NOMO-1 (cell line): ENCODE data around the gene TSPEAR.
"Not testable (repeated sequence)": the region's sequence is repeated elsewhere in the genome, so short reads cannot be mapped to it uniquely, and the experiment has no call there.

ENCODE experiments used
- DNase-seq, 2 experiments: peaks; one replicate each; lab custom pipeline; 2025; ENCODE audit not compliant: unreplicated experiment in 2 of 2; lab: John Stamatoyannopoulos, UW

The TSPEAR gene

DNA sequence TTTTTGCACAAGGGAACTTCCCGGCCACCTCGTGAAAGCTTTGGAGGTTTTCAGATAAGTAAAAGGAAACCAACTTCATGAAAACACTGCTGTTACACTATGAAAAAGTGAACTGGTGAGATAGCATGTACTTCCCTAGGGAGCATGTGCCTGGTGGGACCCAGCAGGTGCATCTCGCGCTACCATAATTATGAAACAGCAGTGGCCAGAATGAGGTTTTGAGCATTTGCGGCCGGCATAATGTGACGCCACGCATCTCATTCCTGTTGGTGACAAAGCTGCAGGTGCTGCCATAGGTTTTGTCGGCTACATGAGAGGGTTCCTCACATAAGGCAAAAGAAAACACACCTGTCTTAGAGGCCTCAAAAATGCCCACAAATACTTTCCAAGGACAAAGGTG, 154.5 kb downstream of the TSPEAR start:
- no peak for DNase-seq

GRCh38 chr21:44555200-44555875, 156.0 kb downstream of the TSPEAR start:
- no peak for DNase-seq

DNA sequence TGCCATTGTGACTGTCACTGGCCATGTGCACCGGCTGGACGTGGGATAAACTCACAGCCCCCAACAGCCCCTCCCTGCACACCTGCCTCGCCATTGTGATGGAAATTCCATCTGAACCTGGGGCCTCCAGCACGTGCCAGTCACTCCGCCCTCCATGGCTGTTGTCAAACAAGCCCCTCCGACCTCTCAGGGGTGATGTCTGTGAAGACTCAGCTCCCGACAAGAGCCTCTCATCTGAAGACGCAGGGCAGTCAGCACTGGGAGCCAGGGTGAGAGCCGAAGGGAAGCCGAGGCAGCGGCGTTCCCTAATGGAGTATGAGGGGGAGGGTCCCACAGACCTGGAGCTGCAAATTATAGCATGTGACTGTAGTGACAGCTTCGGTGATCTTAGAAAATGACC, 158.7 kb downstream of the TSPEAR start:
- no peak for DNase-seq

DNA sequence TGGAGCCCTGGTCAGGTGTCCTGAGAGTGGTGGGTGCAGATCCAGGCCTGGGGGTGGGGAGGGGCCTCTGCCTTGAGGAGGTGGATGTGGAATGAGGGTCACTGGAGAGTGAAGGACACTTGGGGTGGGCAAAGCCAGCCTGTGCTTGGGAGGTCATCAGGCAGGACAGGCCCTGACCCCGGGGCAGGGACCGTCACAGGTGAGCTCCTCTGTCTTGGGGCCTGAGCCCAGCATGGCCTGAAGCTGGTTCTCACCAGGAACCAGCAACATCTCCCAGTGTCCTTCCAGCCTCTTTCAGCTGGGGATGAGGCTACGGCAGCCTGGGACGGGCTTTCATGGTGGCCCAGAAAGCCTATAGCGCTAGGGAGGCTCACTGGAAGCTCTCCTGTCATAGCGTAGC, 159.2 kb downstream of the TSPEAR start:
- DNase-seq, result no peak

DNA sequence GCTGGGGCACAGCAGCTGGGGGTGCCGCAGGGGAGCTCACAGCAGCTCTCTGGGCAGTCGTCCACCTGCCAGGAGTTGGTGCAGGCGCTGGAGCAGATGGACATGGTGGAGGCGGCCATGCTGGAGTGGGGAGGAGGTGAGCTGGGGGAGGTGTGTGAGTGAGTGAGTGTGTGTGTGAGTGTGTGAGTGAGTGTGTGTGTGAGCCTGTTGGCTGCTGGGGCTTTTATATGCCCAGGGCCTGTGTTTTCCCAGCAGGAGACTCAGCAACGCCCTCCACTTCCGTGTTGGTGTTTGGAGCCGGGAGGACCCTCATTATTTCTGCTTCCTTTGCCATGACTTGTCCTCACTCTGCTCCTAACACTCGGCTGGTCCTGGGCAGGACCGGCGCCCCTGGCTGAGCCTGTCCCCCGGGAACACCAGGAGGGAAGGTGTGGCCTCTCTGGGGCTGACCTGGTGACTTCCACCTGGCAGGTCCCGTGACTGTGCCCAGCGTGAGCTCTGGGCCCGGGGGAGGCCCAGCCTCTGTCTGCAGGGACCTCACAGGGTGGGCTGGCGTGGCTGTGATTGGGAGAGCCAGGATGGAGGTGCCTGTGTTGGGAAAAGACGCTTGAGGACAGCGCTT, 159.9 kb downstream of the TSPEAR start, which contains the start of gene KRTAP10-2:
Gene KRTAP10-2 (minus strand): TSS at position 166 of the 622 bp plus-strand sequence. CDS start 47 bp downstream, at position 119.
- DNase-seq, result no peak

- DNase-seq, result no peak
Measured at GRCh38 chr21:44550807-44551206, 160.6 kb downstream of the TSPEAR start.

- DNase-seq, result not testable (repeated sequence)
Measured at GRCh38 chr21:44550285-44550684, 161.1 kb downstream of the TSPEAR start.

DNA sequence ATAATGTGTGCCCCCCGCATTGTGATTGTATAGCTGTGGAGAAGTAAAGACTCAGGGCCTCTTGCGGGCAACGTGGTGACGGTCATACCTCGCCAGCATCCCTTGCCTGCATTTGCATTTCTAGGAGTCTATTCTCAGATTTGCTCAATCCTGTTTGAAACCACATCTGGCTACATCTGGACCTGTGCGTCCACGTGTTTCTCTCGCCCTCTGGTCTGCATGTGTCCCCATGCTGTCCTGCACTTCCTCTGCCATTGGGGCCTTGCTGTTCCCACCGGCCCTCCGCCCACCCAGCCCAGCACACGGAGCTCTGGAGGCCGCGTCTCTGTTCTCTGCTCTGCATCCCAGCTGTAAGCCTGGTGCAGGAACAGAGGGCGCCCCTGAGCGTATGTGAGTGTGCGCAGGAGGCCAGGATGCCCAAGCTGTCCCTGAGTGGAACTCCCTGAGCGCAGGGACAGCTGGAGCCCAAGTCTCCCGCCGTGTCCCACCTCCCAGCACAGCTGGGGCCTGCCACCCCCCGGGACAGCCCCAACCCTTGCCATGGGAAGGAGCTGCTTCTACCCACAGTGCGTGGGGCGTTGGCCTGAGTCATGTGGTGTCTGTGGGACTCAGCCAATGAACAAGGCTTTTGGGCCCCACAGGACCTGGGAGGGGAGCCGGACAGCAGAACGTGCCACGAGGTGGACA, 161.7 kb downstream of the TSPEAR start:
- DNase-seq, result no peak

GRCh38 chr21:44548922-44549321, 162.4 kb downstream of the TSPEAR start:
- no peak for DNase-seq

GRCh38 chr21:44548381-44548780, 163.0 kb downstream of the TSPEAR start:
- DNase-seq, result no peak

DNA sequence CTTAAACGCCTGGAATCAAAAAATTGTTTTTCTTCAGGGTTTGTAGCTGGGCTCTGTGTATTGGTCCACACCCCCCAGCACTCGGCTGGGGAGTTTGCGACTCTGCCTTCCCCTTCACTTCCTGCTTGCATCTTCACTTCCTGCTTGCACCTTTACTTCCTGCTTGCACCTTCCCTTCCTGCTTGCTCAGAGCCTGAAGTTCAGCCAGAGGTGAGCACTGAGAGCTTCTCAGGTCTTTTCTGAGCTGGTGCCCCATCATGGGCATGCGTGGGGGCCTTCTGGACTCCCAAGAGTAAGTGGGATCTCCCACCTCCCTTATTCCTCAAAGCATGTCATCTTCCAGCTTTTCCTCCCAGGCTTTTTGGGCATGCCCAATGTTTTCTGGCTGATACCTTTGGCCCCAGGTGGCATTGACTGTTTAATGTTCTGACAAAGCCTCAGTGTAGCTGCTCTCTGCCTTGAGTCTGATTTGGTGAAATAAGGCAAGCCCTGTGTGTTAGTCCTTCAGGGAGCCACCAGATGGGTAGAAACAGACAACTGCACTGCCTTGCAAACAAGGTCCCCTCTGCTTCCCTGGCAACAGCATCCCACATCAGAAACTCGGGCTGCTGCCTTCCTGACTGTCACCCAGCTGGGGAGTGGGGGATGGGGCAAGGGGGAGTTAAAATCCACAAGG, 163.6 kb downstream of the TSPEAR start:
- no peak for DNase-seq

- no peak for DNase-seq
Measured at GRCh38 chr21:44544566-44544965, 166.8 kb downstream of the TSPEAR start.

- DNase-seq, result no peak
Measured at GRCh38 chr21:44542716-44543115, 168.7 kb downstream of the TSPEAR start.

DNA sequence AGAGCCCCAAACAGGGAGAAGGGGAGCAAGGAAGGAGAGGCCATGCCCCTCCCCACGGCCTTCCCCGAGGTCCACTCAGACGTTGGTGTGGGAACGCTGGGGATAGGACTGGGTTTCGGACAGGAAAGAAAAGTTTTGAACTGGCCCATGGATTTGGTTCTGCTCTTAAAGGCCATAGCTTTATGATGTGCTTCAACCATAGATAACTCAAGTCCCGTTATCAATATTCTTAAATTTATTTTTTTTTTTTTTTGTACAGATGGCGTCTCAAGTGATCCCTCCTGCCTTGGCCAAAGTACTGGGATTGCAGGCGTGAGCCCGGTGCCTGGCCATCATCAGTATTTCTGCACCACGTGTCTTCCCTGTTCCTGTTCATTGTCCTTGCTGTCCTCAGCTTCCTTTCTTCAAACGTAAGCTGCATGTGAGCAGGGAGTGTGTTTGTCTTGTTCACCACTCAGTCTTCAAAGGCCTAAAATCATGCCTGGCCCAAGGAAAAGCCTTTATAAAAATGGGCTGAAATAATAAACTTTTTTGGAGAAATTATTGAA, 170.6 kb downstream of the TSPEAR start:
- DNase-seq, result no peak

GRCh38 chr21:44539991-44540666, 171.2 kb downstream of the TSPEAR start, which contains the start of gene KRTAP10-1:
KRTAP10-1 (minus strand) TSS chr21:44540195; CDS start chr21:44540150, 45 bp downstream.
- DNase-seq, result no peak

- DNase-seq, result no peak
Measured at GRCh38 chr21:44539046-44539445, 172.3 kb downstream of the TSPEAR start.

DNA sequence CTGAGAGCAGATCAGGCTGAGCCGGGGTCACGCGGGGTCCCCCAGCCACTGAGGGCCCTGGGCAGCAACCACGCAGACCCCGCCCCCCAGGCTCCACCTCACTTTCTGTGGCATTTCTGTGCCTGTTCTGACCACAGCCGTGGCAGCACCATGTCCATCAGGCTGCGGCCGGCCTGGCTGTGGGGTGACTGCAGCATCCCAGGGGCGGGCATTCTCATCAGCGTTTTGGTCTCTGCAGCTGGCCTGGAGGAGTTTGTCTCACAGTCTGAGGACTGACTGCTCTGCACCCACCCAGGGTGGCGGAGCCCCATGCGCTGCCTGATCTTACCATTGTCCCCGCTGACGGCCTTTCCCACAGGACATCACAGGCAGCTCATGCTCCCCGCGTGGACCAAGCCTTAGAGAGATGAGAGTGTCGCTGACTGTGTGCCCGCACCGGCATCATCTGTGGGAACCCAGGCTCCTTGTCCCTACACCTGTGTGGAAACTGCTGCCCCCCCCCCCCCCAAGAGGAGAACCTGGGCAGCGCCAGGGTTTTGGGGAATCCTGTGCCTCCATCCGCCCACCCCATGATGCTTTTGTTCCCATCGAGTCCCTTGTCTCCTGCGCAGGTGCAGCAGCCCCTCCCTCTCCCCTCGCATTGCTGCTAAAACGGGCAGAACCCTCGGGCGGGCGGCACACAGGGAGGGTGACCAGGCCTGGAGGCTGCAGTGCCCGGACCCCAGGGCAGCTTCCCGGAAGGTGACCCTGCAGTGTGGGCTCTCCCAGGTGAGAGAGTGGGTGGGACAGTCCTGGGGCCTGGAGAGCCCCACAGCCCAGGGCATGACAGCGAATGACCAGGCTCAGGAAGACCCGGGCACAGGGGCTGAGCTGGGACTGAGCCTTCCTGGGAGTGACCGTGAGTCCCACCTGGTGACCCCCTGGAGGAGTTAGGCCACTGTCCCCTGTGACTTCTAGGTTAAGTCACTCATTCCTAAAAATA, 173.2 kb downstream of the TSPEAR start:
- no peak for DNase-seq

- DNase-seq, result no peak
Measured at GRCh38 chr21:44535963-44536362, 175.4 kb downstream of the TSPEAR start.

DNA sequence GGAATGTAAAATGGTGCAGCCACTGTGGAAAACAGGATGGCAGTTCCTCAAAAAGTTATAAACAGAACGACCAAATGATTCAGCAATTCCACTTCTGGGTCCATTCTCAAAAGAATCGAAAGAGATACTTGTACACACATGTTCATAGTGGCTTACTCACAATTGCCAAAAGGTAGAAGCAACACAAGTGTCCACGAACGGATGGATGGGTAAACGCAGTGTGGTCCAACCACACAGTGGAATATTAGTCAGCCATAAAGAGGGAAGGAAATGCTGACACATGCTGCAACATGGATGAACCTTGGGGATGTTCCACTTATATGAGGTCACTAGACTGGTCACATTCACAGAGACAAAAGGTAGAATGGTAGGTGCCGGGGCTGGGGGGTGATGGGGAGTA, 176.7 kb downstream of the TSPEAR start:
- DNase-seq, result no peak
